Activated T-helper 2 cell treated with anti-CD3 and anti-CD28 coated beads, Interferon-gamma antibody, Interleukin-2, Interleukin-4, amounts not matched to agents 10 μg/mL and 5 μg/mL and 100 μg/mL, durations not matched to agents 14 hours and 24 hours and 36 hours (primary cell): Measurements from ENCODE around the gene ELAVL1. TPM values are rescaled to one million over a fixed set of nuclear protein-coding genes. Genes with fewer than 3 reads are reported as not detected.
A peak's percentile ranks its signal among the peaks of the same experiment; 100 is the strongest.
"Not testable (repeated sequence)": the region's sequence is repeated elsewhere in the genome, so short reads cannot be mapped to it uniquely, and the experiment has no call there.

ENCODE experiments used
- DNase-seq: peaks from one replicate; pipeline ENCODE4 v3.0.0; 2021; ENCODE audit warnings: low spot score
- H3K27ac Mint-ChIP-seq: one replicate; pipeline ENCODE4 v1.8.0; 2021; ENCODE audit warnings: mixed read lengths
- H3K27me3 Mint-ChIP-seq: one replicate; pipeline ENCODE4 v1.8.0; 2021; ENCODE audit warnings: low read depth, mixed read lengths
- H3K36me3 Mint-ChIP-seq: one replicate; pipeline ENCODE4 v1.8.0; 2021; ENCODE audit warnings: low read depth, mixed read lengths
- H3K4me1 Mint-ChIP-seq: one replicate; pipeline ENCODE4 v1.8.0; 2021; ENCODE audit warnings: low read depth, mixed read lengths
- H3K4me3 Mint-ChIP-seq: one replicate; pipeline ENCODE4 v1.8.0; 2021; ENCODE audit warnings: low read depth, mild to moderate bottlenecking, moderate library complexity, mixed read lengths
- H3K9me3 Mint-ChIP-seq: one replicate; pipeline ENCODE4 v1.8.0; 2021; ENCODE audit warnings: mixed read lengths
- intact Hi-C: fragments of 100-400 bp; cut with micrococcal nuclease; formaldehyde crosslinking; loops from one replicate; pipeline ENCODE4 v1.15.1; 2023
- total RNA-seq: library from RNA; stranded (reverse); gene quantifications from 2 replicates; pipeline ENCODE4 v1.2.3, GENCODE V29; 2022

ELAVL1 gene
- total RNA-seq, 1 donor from 2014 or later: 184 TPM

GRCh38 chr19:7922836-7923195 is 82.6 kb downstream of the ELAVL1 start:
- Mint-ChIP-seq H3K27me3 (peaks cover 12% of the 10 kb centered on the region), H3K9me3 (no peaks in the 10 kb centered on the region), H3K4me3 (no peak overlapping the region), H3K36me3 (peaks cover 8% of the 10 kb centered on the region), H3K4me1 (peaks cover 17% of the 10 kb centered on the region), H3K27ac (no peak overlapping the region)
- intact Hi-C loops: no loop called here
- DNase-seq: no peak

GRCh38 chr19:7921967-7922835 is 83.2 kb downstream of the ELAVL1 start:
- no peak overlapping the region for H3K27ac Mint-ChIP-seq
- H3K9me3 Mint-ChIP-seq: no peaks in the 10 kb centered on the region
- H3K4me3 Mint-ChIP-seq: no peak overlapping the region
- peaks cover 17% of the 10 kb centered on the region for H3K4me1 Mint-ChIP-seq
- peaks cover 12% of the 10 kb centered on the region for H3K27me3 Mint-ChIP-seq
- H3K36me3 Mint-ChIP-seq: peaks cover 8% of the 10 kb centered on the region
- DNase-seq: no peak
- intact Hi-C loops: loop anchor here (2.0 kb wide), 1 partner anchor 59 kb away; no protein-coding TSS in a partner anchor

GRCh38 chr19:7921302-7921966 is 84.0 kb downstream of the ELAVL1 start:
- intact Hi-C loops: loop anchor here (2.0 kb wide), 1 partner anchor 59 kb away; no protein-coding TSS in a partner anchor
- Mint-ChIP-seq H3K27me3 (peaks cover 15% of the 10 kb centered on the region), H3K36me3 (peaks cover 7% of the 10 kb centered on the region), H3K9me3 (no peaks in the 10 kb centered on the region), H3K27ac (peak overlapping the region; percentile 89), H3K4me3 (peak overlapping the region; percentile 82), H3K4me1 (peaks cover 17% of the 10 kb centered on the region)
- no peak for DNase-seq

GRCh38 chr19:7920519-7921301 is 84.7 kb downstream of the ELAVL1 start:
- H3K4me3 Mint-ChIP-seq: peak overlapping the region; percentile 82
- DNase-seq: peak; percentile 94
- H3K4me1 Mint-ChIP-seq: peaks cover 17% of the 10 kb centered on the region
- intact Hi-C loops: loop anchor here (1.0 to 2.0 kb wide), 3 partner anchors 17 to 58 kb away; partner anchors contain the start of genes MAP2K7 and TIMM44
- peaks cover 19% of the 10 kb centered on the region for H3K27me3 Mint-ChIP-seq
- H3K36me3 Mint-ChIP-seq: peaks cover 6% of the 10 kb centered on the region
- H3K27ac Mint-ChIP-seq: peak overlapping the region; percentile 89
- no peaks in the 10 kb centered on the region for H3K9me3 Mint-ChIP-seq

GRCh38 chr19:7919610-7920518 is 85.6 kb downstream of the ELAVL1 start, which contains the start of gene SNAPC2:
TSS of gene SNAPC2 (plus strand) at chr19:7920338. CDS start at chr19:7920367, 29 bp downstream.
- Mint-ChIP-seq H3K27ac (peak within 1 kb of the TSS; percentile 89), H3K4me3 (peak within 1 kb of the TSS; percentile 82), H3K4me1 (peaks cover 15% of the 10 kb centered on the region), H3K9me3 (no peaks in the 10 kb centered on the region), H3K36me3 (peaks cover 6% of the 10 kb centered on the region), H3K27me3 (peaks cover 26% of the 10 kb centered on the region)
- intact Hi-C loops: loop anchor here (1.0 to 2.0 kb wide), 3 partner anchors 17 to 57 kb away; partner anchors contain the start of genes MAP2K7 and TIMM44
- DNase-seq: peak; percentile 96

- peaks cover 15% of the 10 kb centered on the region for H3K4me1 Mint-ChIP-seq
- H3K36me3 Mint-ChIP-seq: peaks cover 6% of the 10 kb centered on the region
- DNase-seq: no peak
- H3K4me3 Mint-ChIP-seq: peak overlapping the region; percentile 82
- no peak overlapping the region for H3K27ac Mint-ChIP-seq
- no peaks in the 10 kb centered on the region for H3K9me3 Mint-ChIP-seq
- intact Hi-C loops: no loop called here
- H3K27me3 Mint-ChIP-seq: peaks cover 26% of the 10 kb centered on the region
Observed at GRCh38 chr19:7918615-7919421, 86.6 kb downstream of the ELAVL1 start.

GRCh38 chr19:7918062-7918614 is 87.3 kb downstream of the ELAVL1 start:
- H3K36me3 Mint-ChIP-seq, H3K27ac Mint-ChIP-seq, H3K9me3 Mint-ChIP-seq, intact Hi-C loops, DNase-seq: not testable (repeated sequence)
- Mint-ChIP-seq H3K4me3 (peak overlapping the region; percentile 45), H3K4me1 (peaks cover 15% of the 10 kb centered on the region), H3K27me3 (peaks cover 26% of the 10 kb centered on the region)

GRCh38 chr19:7917267-7918061 is 88.0 kb downstream of the ELAVL1 start:
- intact Hi-C loops: no loop called here
- Mint-ChIP-seq H3K4me3 (peak overlapping the region; percentile 78), H3K4me1 (peaks cover 15% of the 10 kb centered on the region), H3K36me3 (peaks cover 14% of the 10 kb centered on the region), H3K27ac (no peak overlapping the region), H3K9me3 (no peaks in the 10 kb centered on the region), H3K27me3 (peaks cover 26% of the 10 kb centered on the region)
- peak; percentile 45 for DNase-seq

- no peak overlapping the region for H3K27ac Mint-ChIP-seq
- peaks cover 15% of the 10 kb centered on the region for H3K4me1 Mint-ChIP-seq
- peaks cover 26% of the 10 kb centered on the region for H3K27me3 Mint-ChIP-seq
- peaks cover 12% of the 10 kb centered on the region for H3K36me3 Mint-ChIP-seq
- DNase-seq: no peak
- no peaks in the 10 kb centered on the region for H3K9me3 Mint-ChIP-seq
- H3K4me3 Mint-ChIP-seq: peak overlapping the region; percentile 78
- intact Hi-C loops: no loop called here
Observed at GRCh38 chr19:7916955-7917266, 88.5 kb downstream of the ELAVL1 start.

- Mint-ChIP-seq H3K27me3 (peaks cover 26% of the 10 kb centered on the region), H3K4me3 (peak overlapping the region; percentile 78), H3K4me1 (peaks cover 15% of the 10 kb centered on the region), H3K27ac (no peak overlapping the region), H3K36me3 (peaks cover 16% of the 10 kb centered on the region), H3K9me3 (no peaks in the 10 kb centered on the region)
- intact Hi-C loops: no loop called here
- DNase-seq: peak; percentile 73
Observed at GRCh38 chr19:7916103-7916954, 89.1 kb downstream of the ELAVL1 start.
